ENCODE data around the gene IFT57.
"Not testable (repeated sequence)": the region's sequence is repeated elsewhere in the genome, so short reads cannot be mapped to it uniquely, and the experiment has no call there.

IFT57 gene, protein sequence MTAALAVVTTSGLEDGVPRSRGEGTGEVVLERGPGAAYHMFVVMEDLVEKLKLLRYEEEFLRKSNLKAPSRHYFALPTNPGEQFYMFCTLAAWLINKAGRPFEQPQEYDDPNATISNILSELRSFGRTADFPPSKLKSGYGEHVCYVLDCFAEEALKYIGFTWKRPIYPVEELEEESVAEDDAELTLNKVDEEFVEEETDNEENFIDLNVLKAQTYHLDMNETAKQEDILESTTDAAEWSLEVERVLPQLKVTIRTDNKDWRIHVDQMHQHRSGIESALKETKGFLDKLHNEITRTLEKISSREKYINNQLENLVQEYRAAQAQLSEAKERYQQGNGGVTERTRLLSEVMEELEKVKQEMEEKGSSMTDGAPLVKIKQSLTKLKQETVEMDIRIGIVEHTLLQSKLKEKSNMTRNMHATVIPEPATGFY

DNA sequence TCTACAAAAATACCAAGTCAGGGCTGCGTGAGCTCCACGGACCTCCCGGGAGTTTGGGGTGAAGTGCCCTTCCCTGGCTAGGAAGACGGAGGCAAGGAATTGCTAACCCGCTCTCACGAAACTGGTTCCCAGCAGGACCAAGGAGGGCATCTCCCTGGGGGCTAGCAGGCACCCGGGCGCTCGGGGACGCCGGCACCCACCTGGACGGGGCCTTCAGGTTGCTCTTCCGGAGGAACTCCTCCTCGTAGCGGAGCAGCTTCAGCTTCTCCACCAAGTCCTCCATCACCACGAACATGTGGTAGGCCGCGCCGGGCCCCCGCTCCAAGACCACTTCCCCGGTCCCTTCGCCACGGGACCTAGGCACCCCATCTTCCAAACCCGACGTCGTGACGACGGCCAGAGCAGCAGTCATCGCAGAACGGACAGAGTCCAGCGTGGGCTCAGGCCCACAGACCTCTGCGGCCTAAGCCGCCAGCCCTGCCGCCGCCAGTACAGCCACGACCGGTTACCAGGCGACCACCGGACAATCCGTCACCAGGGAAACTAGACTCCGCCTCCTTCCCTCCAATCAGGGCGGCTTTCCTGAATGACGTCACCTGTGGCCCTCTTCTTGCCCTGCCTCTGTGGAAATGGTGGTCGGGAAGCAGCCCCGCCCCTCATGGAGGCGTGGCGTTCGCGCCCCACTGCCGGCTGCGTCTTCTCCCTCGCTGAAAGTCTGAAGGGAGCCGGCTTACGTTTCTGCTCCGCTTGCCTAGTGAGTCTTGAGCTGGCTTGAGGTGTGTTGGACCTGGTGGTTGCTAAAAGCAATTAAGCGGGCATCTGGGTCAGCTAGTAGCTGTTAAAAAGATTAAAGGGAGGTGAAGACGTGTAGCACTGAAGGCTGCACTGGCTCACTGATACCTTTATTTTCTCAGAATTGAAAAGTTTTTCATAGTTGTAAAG lies at the start of gene IFT57:
Gene IFT57 (minus strand): TSS at position 514 of the 942 bp plus-strand sequence. CDS start 102 bp downstream, at position 412.
- peak; percentile 92 to 94 for DNase-seq (ENCODE audit: low read depth in 2 of 2)

- DNase-seq (ENCODE audit: low read depth in 2 of 2), result no peak
Measured at GRCh38 chr3:108271626-108272025, 49.4 kb upstream of the IFT57 start.

- not testable (repeated sequence) for DNase-seq (ENCODE audit: low read depth in 2 of 2)
Measured at GRCh38 chr3:108268235-108268634, 46.0 kb upstream of the IFT57 start.

GRCh38 chr3:108264534-108265298 lies 42.5 kb upstream of the IFT57 start:
- DNase-seq (ENCODE audit: low read depth in 2 of 2), result not testable (repeated sequence)

GRCh38 chr3:108255131-108255530 lies 32.9 kb upstream of the IFT57 start:
- DNase-seq (ENCODE audit: low read depth in 2 of 2), result no peak

DNA sequence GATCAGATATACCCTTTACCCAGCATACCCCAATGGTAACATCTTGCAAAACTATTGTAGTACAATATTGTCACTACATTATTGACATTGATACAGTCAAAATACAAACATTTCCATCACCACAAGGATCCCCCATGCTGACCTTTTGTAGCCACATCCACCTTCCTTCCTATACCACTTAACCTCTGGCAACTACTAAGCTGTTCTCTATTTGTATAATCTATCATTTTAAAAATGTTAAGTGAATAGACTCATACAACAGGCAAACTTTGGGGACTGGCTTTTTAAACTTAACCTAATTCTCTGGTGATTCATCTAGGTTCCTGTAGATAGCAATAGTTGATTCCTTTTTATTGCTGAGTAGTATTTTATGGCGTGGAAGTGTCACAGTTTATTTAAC lies 29.6 kb upstream of the IFT57 start:
- DNase-seq (ENCODE audit: low read depth in 2 of 2), result no peak

- no peak for DNase-seq (ENCODE audit: low read depth in 2 of 2)
Measured at GRCh38 chr3:108251265-108251664, 29.0 kb upstream of the IFT57 start.

- DNase-seq (ENCODE audit: low read depth in 2 of 2), result no peak
Measured at GRCh38 chr3:108250626-108251025, 28.4 kb upstream of the IFT57 start.

DNA sequence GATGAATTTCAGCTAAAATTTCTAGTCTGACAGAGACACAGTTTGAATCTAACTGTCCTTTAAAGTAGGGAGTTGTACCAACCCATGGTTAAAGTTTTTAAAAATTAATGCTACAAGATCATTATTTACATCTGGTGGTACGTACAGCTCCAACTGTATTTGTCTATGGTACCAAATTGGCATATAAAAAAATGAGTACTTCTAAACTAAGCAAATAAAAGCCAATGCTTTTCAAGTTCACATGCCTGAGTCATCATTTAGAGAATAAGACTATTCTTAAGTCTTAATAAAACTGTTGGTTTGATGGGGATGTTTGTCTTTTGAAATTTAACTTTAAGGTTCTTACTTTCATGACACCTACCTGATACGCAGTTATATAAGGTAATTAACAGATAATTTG lies 21.0 kb upstream of the IFT57 start:
- no peak for DNase-seq (ENCODE audit: low read depth in 2 of 2)

GRCh38 chr3:108242776-108243175 lies 20.6 kb upstream of the IFT57 start:
- no peak for DNase-seq (ENCODE audit: low read depth in 2 of 2)

- DNase-seq (ENCODE audit: low read depth in 2 of 2), result no peak
Measured at GRCh38 chr3:108241721-108242120, 19.5 kb upstream of the IFT57 start.

DNA sequence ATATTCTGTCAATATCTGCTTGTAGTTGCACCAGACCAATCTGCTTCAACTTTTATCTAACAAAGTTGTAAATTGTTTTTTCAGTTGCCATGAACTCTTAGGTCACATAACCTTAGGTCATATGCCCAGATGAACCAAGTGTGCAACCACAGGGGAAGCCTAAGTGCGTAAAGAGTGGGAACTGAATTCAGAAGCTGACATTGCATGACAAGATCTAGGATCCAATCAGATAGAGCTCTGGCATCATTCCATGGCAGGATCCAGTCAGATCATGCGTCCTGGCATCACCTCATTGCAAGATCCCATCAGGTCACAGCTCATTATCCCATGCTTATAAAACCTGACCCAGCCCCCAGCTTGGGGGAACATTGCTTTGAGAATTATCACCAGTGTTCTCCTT lies 18.9 kb upstream of the IFT57 start:
- no peak for DNase-seq (ENCODE audit: low read depth in 2 of 2)

DNA sequence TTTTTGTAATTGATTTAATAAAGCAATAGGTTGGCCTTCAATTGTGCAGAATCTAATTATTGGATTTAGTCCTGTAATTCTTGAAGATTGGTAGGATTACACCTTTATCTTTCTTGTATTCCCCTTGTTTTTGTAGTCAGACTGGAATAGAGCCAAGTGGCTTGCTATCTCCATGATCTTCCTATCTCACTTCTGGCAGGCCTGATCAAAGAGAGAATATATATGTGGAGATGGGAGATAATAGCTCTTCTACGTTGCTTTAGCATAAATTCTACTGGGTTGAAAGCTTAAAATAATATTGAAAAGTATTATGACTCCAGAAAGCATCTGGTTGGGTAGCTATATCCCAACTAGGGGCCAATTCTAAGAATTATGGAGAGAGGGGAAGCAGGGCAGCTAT lies 16.9 kb upstream of the IFT57 start:
- no peak for DNase-seq (ENCODE audit: low read depth in 2 of 2)

DNA sequence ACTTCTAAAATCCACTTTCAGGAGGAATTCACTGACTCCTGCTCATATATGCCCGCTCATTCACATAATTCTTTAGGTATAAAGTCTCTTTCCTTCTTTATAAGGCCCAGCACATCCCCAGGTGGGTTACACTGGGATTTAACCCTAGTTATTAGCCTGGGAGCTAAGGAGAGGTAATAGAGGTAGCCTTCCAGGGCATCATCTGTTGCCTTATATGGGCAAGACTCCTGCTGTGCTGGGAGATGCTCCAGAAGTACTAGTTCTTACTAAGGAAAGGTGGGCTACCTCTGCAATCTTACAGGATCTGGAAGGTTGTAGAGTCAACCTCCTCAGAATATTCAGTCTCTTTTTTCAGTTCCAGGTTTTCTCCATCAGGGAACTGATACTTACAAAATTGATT lies 13.1 kb upstream of the IFT57 start:
- no peak for DNase-seq (ENCODE audit: low read depth in 2 of 2)

- no peak for DNase-seq (ENCODE audit: low read depth in 2 of 2)
Measured at GRCh38 chr3:108234387-108234957, 12.2 kb upstream of the IFT57 start.

- DNase-seq (ENCODE audit: low read depth in 2 of 2), result no peak
Measured at GRCh38 chr3:108228286-108228685, 6.1 kb upstream of the IFT57 start.

DNA sequence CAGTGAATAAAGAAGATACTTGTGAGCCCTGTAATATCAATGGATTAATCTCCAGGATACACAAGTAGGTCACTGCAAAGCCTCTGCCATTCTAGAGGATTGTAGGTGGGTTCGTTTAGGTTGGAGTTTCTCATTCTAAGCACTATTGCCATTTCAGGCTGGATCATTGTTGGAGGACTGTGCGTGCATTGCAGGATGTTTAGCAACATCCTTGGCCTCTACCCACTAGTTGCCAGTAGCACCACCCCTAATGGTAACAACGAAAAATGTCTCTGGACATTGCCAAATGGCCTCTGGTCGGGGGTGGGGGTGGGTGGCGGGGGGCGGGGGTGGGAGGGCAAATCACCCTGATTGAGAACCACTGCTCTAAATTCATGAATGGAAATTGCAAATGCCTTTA lies 4.9 kb upstream of the IFT57 start:
- no peak for DNase-seq (ENCODE audit: low read depth in 2 of 2)

DNA sequence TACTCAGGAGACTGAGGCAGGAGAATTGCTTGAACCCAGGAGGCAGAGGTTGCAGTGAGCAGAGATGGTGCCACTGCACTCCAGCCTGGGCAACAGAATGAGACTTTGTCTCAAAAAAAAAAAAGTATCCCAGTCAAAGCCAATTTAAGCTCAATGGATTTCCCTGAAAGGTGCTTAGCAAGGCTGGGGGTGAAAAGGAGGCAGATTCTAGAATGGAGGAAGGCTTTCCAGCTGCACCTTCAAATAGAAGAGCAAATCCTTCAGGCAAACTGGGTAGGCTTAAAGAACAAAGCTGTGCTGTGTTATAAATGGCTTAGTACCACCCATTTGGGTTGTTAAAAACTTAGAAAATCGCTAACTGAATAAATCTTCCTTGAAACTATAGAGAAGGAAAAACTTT lies 3.0 kb upstream of the IFT57 start:
- no peak for DNase-seq (ENCODE audit: low read depth in 2 of 2)

DNA sequence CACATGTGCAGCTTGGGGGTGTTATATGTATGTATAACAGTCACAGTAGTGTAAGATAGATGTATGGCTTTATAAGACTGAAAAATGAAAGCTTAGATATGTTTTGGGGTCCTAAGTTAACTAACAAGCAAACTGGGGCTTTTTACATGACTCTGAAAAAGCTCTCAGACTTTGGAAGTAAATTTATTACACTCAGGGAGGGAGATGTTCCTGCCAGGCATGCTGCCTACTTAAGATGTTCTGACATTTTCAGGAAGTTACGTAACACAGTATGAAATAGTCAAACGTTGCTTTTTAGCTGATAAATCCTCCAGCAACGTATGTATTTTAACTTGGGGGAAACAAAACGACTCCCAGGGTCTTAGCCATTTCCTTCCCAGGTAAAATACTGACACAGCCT lies 1.7 kb upstream of the IFT57 start:
- DNase-seq (ENCODE audit: low read depth in 2 of 2), result no peak

- DNase-seq (ENCODE audit: low read depth in 2 of 2), result no peak
Measured at GRCh38 chr3:108222853-108223565, 785 bp upstream of the IFT57 start.

- DNase-seq (ENCODE audit: low read depth in 2 of 2), result no peak
Measured at GRCh38 chr3:108221393-108221792, 831 bp downstream of the IFT57 start.

Measured in stimulated activated CD8-positive, alpha-beta memory T cell treated with anti-CD3 and anti-CD28 coated beads, Interleukin-15, amount 100 ng/mL, for 4 hours (primary cell).